GM21825 (cell line): ENCODE results near the gene SMAP2.
"Not testable (repeated sequence)": the region's sequence is repeated elsewhere in the genome, so short reads cannot be mapped to it uniquely, and the experiment has no call there.

Experiments used
- ATAC-seq: cut with Tn5 transposase; IDR thresholded peaks from one replicate; pipeline ENCODE4 v1.9.1; 2021; ENCODE audit warnings: mild to moderate bottlenecking, moderate library complexity; ENCODE audit not compliant: unreplicated experiment

SMAP2 gene

GRCh38 chr1:40371707-40372258, 1.7 kb upstream of the SMAP2 start:
- no peak for ATAC-seq

- ATAC-seq: no peak
These were observed 737 bp upstream of the SMAP2 start for GRCh38 chr1:40372658-40373322.

GRCh38 chr1:40377512-40377911, 4.0 kb downstream of the SMAP2 start:
- no peak for ATAC-seq

- ATAC-seq: no peak
These were observed 6.4 kb downstream of the SMAP2 start for GRCh38 chr1:40379785-40380452.

- no peak for ATAC-seq
These were observed 7.3 kb downstream of the SMAP2 start for GRCh38 chr1:40380817-40381216.

GRCh38 chr1:40381268-40382107, 8.0 kb downstream of the SMAP2 start:
- ATAC-seq: no peak

- no peak for ATAC-seq
These were observed 8.6 kb downstream of the SMAP2 start for GRCh38 chr1:40382108-40382460.

GRCh38 chr1:40382601-40383000, 9.1 kb downstream of the SMAP2 start:
- no peak for ATAC-seq

GRCh38 chr1:40383095-40383487, 9.6 kb downstream of the SMAP2 start:
- no peak for ATAC-seq

GRCh38 chr1:40383488-40384412, 10.2 kb downstream of the SMAP2 start:
- ATAC-seq: no peak

- no peak for ATAC-seq
These were observed 10.9 kb downstream of the SMAP2 start for GRCh38 chr1:40384413-40384762.

- ATAC-seq: no peak
These were observed 11.4 kb downstream of the SMAP2 start for GRCh38 chr1:40384887-40385286.

GRCh38 chr1:40385437-40386358, 12.2 kb downstream of the SMAP2 start:
- ATAC-seq: peak; percentile 47

GRCh38 chr1:40386359-40386723, 12.8 kb downstream of the SMAP2 start:
- no peak for ATAC-seq

- ATAC-seq: no peak
These were observed 13.3 kb downstream of the SMAP2 start for GRCh38 chr1:40386796-40387195.

- not testable (repeated sequence) for ATAC-seq
These were observed 14.1 kb downstream of the SMAP2 start for GRCh38 chr1:40387381-40388306.

- ATAC-seq: not testable (repeated sequence)
These were observed 15.2 kb downstream of the SMAP2 start for GRCh38 chr1:40388456-40389321.
